GM18873 (cell line): ENCODE measurements around the gene ATF4.
A peak's percentile ranks its signal among the peaks of the same experiment; 100 is the strongest.
"Not testable (repeated sequence)": the region's sequence is repeated elsewhere in the genome, so short reads cannot be mapped to it uniquely, and the experiment has no call there.

ENCODE experiments used
- ATAC-seq: cut with Tn5 transposase; IDR thresholded peaks from one replicate; pipeline ENCODE4 v1.9.1; 2021; ENCODE audit warnings: mild to moderate bottlenecking, moderate library complexity, moderate number of reproducible peaks; ENCODE audit not compliant: unreplicated experiment, low FRiP score

ATF4 gene

DNA sequence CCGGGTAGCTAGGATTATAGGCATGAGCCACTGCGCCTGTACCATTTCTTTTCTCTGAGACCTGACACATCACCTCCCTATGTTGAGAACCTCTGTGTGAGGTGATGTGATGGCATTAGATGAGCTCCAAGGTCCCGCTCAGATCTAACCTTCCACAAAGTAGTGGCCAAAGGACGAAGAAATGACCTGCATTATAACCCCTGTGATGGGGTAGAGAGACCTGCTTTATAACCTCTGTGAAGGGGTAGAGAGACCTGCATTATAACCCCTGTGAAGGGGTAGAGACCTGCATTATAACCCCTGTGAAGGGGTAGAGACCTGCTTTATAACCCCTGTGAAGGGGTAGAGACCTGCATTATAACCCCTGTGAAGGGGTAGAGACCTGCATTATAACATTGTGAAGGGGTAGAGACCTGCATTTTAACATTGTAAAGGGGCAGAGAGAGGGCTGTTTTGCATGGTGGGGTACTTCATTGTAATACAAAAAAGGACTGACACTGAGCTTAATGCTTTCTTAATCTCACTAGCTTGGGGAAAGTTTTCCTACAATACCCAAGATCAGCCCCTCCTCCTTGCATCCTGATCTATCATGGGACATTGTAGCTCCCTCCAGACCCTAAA is 9.7 kb upstream of the ATF4 start:
- no peak for ATAC-seq

DNA sequence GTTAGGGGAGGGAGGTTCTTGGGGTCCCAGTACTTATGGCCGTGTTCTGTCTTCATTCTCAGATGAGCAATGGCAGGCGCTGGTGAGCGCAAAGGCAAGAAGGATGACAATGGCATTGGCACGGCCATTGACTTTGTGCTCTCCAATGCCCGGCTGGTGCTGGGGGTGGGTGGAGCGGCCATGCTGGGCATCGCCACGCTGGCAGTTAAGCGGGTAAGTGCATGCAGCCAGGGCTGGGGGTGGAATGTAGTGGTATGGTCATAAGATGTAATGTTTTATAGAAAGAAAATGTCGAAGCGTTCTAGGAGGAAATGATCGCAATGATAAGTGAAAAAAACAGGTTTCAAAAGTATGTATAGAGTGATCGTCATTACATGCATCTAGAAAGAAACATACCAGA is 9.1 kb upstream of the ATF4 start:
- ATAC-seq = no peak

DNA sequence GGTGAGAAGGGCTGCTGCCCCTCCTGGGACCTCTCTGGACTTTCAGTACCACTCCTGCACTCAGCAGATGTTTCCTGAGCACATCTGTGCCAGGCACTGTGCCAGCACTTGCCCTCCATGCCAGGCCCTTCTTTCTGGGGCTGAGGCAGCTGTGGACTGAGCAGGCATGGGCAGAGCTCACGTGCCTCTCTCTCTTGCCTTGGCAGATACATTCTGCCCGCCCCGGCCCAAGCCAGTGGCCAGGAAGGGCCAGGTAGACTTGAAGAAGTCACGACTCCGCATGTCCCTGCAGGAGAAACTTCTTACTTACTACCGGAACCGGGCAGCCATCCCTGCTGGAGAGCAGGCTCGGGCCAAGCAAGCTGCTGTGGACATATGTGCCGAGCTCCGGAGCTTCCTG is 8.3 kb upstream of the ATF4 start:
- ATAC-seq = no peak

DNA sequence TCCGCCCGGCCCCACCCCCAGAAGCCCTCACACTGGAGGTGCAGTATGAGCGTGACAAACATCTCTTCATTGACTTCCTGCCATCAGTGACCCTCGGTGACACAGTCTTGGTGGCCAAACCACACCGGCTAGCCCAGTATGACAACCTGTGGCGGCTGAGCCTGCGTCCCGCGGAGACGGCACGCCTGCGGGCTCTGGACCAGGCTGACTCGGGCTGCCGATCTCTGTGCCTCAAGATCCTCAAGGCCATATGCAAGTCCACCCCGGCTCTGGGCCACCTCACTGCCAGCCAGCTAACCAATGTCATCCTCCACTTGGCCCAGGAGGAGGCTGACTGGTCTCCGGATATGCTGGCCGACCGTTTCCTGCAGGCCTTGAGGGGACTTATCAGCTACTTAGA is 6.6 kb upstream of the ATF4 start:
- ATAC-seq = no peak

DNA sequence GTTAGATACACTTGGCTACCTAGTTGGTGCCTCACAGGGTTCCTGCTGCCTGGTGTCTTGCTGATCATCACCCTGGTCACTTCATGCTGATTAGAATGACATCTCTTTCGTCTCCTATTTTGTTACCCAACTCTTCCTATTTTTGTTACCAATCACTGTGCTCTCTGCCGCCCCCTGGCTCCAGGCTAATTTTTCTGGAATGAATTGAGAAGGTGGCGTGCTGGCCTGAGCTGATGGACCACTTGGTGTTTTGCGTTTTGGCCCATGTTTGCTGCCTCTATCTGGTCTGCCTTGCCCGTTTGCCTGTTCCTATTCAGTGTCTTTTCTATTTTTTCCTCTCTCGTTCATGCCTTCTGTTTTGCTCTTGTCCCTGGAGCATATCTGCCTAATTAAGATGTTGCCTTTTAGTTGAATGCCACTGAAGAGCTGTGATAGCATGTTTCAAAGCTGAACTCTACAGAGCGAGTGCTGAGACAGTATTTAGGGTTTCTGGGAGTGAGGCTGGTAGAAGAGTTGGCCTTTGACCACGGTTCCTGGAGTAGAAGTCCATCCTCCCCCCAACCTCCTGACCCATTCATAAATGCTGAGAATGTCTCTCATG is 5.9 kb upstream of the ATF4 start:
- no peak for ATAC-seq

DNA sequence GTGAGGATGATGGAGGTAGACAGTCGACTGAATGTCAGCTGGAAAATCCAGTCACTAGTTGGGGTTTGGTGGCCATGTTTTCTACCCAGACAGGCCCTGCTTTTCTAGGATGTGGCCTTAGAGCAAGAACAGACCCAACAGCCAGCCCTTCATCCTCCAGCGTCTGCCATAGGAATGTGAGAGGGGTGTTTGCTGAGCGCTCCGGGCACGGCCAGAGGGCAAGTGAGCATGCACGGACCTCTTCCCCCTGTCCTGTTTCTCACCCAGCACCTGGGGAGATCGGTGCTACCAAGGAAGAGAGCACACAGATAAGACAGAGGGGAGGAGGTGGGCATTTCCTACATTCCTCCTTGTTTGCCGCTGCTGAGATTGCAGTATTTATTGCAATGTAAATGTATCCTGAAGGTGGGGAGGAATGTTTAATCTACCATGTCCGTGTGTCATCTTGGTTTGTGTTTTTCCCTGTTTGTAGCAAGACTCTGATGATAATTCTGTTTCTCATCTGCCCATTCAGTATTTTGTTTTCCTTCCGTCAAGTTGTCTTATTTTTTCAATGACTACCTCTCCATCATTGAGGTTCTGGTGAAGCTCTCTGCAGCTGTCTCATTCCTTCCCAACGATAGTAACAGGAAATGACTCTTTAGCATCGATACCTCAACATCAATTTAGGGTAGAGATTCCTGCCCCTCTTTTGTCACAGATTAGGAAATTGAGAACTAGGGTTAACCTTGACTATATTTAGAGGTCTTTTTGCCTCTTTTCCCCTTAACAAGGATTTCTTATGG is 4.9 kb upstream of the ATF4 start:
- no peak for ATAC-seq

DNA sequence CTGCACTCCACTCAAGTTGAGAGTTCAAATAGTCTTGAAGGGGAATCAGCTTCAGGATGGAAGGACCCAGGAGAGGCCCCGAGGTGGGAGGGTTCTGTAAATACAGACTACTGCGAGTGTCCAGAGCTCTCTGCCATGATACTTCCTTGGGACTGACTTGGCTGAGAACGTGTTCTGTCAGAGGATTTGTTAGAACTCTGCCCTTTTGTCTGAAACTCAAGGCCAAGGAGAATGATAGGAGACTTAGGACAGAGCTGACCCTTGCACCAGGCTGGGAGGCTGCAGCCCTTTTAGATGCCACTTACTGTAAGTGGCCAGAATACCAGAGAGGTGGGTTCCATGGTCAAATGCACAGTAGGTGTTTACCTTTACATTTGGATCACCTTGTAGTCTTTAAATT is 2.9 kb upstream of the ATF4 start:
- ATAC-seq = no peak

DNA sequence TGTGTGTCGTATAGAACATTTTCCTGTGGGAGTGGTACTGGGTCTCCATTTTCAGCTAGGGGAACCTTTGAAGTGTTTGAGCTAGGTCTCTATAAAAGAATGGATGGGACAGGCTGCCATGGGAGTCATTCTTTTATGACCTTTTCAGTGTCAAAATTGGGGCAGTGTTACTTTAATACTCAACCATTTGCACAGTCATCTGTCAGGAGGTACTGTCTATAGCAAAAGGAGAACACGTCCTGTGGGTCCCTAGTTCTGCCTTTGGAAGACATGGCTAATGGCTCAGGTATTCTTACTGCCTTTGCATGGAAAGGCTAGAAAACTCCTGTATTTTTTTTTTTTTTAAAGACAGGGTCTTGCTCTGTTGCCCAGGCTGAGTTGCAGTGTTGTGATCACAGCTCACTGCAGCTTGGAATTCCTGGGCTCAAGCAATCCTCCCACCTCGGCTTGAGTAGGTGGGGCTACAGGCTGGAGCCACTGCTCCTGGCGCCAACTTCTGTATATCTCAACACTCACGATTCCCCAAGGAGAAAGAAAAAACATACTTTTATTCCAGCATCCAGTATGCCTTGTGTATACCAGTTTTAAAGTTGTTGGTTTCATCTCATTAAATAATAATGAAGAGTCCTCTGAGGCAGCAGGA is 2.1 kb upstream of the ATF4 start:
- no peak for ATAC-seq

DNA sequence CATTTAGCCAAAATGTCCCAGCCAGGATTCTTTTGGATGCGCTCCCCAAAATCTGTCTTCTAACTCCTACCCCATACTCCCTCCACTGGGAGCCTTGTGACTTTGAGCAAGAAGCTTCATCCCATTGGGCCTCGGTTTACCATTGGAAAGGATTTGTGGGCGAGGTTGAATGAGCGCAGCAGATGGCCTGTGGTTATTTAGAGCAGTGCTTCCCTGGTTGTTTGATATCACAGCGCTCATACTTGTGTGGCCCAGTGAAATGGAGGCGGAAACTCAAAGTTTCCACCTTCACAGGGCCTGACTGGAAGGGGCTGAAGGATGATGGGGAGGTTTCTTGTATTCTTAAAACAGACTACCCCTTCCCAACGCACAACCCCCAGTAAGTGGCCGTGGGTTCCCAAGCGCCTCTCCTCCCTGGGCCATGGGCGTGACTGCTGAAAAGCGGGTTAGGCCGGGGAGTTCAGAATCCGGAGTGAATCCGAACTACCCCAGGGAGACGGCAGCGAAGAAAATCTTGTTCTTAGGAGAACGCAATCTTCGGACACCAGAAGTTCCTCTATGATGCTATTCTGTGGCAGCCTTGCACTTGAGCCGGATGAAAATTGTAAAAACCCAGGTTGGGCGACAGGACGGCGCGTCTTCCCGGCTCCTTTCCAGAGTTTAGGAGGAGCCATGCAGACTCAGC is 1.2 kb upstream of the ATF4 start:
- ATAC-seq = no peak

DNA sequence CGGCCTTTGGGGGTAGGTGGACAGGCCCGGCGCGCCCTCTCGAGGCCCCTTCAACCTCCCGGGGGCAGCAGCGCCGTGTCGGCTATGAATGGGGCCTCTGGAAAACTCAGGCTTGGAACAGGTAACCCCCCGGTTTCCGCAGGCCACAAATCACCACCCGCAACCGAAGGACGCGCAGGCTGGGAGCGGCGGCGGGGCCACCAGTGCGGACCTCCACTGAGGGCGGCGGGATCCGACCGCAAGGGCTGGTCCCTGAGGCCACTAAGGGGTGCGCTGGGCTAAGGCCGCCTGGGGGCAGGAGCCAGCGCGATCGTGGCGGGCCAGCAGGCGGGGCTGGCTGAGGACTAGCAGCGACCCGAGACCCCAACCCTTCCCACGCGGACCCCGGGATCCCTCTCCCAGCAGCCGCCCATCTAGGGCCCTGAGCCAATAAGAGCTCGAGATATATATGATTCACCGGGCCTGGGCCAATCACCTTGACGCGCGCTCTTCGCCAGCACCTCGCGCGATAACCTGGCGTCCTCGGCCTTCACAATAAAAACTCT is 609 bp upstream of the ATF4 start:
- peak; percentile 69 for ATAC-seq

DNA sequence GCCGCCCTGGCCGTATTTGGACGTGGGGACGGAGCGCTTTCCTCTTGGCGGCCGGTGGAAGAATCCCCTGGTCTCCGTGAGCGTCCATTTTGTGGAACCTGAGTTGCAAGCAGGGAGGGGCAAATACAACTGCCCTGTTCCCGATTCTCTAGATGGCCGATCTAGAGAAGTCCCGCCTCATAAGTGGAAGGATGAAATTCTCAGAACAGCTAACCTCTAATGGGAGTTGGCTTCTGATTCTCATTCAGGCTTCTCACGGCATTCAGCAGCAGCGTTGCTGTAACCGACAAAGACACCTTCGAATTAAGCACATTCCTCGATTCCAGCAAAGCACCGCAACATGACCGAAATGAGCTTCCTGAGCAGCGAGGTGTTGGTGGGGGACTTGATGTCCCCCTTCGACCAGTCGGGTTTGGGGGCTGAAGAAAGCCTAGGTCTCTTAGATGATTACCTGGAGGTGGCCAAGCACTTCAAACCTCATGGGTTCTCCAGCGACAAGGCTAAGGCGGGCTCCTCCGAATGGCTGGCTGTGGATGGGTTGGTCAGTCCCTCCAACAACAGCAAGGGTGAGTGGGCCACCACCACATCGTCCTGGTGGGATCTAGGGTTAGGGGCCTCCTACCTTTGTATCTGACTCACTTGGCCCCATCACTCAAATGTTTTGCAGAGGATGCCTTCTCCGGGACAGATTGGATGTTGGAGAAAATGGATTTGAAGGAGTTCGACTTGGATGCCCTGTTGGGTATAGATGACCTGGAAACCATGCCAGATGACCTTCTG is 934 bp downstream of the ATF4 start:
- ATAC-seq = not testable (repeated sequence)

DNA sequence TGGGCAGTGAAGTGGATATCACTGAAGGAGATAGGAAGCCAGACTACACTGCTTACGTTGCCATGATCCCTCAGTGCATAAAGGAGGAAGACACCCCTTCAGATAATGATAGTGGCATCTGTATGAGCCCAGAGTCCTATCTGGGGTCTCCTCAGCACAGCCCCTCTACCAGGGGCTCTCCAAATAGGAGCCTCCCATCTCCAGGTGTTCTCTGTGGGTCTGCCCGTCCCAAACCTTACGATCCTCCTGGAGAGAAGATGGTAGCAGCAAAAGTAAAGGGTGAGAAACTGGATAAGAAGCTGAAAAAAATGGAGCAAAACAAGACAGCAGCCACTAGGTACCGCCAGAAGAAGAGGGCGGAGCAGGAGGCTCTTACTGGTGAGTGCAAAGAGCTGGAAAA is 1.7 kb downstream of the ATF4 start:
- not testable (repeated sequence) for ATAC-seq

DNA sequence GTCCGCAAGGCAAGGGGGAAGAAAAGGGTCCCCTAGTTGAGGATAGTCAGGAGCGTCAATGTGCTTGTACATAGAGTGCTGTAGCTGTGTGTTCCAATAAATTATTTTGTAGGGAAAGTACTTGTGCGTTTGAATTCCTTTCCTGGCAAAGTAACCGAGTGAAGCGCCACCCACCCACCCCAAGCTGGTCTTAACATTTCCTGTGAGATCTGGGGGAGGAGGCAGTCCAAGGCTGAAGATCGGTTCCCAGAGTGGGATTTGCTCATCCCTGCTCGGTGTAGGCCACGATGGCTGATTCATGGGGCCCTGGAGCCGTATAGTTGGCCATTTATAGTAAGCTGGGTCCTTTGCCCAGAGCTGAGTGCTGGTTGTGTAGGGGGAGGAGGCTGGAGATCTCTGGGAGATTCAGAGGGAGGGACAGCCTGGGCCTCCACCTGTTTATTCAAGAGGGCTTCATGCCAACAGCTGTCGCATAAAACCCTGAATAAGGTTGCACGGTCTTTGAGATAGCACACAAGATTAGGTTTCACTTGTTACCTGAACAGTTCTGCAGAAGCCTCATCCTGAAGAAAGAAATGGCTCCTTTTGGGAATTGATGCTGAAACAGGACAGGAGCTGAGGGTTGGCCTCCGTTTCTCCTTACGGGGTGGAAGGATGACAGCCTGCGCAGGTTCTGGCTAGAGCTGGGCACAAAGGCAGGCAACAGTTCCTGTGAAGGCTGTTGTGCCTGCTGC is 2.4 kb downstream of the ATF4 start:
- no peak for ATAC-seq

DNA sequence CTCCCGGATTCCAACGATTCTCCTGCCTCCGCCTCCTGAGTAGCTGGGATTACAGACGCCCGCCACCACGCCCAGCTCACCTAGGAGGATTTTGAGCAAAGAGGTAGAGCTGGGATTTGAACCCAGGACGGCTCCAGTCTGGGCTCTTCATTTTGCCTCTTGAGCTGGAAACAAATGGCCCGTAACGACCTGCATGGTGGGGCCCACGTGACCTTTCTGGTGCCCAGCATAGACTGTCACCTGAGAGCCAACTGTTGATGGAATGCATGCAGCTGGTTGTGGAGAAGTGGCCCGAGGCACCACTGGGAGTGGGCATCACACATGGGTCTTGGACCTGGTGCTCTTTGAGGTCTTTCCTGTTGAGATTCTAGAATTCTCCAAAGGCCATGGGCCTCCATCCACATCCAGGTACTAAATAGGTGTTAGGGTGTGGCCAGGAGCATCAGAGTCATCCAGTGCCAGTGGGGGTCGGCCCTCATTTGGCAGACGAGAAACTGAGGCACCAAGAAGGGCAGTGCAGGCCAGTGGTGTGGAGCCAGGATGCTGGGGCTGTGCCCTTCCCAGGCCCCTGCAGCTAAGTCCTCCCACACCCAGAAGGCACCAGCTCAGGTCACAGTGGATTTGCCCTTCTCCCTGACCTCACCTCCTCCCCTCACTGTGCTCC is 3.9 kb downstream of the ATF4 start:
- no peak for ATAC-seq

DNA sequence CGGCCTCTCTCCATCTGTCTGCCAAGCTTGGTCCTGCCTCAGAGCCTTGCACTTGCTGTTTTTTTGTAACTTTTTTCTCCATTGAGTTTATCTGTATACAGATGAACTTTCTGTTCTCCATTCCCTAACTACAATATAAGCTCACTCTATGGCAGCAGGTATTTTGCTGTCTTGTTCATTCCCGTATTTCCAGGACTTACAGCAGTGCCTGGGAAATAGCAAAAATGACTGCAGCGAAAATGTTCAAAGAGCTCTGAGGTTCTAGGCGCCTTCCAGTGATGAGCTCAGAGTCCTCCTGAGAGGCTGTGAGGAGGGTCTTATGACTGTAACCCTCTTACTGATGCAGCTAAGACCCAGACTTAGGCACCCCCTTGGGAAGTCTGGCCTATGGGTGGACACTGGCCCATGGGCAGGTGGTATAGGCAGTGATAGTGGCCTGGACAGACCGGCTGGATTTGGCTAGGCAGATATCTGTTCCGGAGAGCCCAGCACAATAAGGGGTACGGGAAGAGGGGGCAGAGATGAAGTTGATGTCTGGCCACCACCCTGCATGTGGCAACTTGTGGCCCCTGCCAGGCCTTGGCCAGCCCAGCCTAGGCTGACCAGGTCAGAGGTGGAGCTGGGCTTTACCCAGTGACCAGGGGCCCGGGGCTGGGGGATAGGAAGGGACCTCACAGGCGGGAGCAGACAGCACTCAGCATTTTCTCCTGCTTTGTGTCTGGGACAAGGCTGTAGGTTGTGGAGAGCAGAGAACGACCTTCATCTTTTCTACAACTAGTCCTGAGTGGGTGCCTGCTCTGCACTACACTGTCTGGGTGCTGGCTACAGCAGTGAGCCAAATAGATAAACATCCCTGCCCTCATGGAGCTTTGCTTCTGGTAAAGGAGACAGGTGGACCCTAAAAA is 4.6 kb downstream of the ATF4 start:
- ATAC-seq = no peak

DNA sequence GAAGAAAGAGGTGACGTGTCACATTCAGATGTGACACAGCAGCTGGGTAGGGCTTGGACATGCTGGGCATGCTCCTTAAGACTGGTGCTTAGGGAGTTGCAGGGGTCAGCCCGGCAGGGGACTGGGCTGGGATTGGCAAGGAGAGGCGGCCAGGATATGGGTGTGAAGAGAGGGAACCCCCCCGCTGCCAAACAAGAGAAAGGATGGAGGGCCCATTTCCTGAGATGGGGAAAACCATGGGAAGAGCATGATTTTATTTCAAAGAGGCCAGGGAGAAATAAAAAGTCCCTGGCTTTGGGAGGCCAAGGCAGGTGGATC is 5.3 kb downstream of the ATF4 start:
- ATAC-seq = no peak

DNA sequence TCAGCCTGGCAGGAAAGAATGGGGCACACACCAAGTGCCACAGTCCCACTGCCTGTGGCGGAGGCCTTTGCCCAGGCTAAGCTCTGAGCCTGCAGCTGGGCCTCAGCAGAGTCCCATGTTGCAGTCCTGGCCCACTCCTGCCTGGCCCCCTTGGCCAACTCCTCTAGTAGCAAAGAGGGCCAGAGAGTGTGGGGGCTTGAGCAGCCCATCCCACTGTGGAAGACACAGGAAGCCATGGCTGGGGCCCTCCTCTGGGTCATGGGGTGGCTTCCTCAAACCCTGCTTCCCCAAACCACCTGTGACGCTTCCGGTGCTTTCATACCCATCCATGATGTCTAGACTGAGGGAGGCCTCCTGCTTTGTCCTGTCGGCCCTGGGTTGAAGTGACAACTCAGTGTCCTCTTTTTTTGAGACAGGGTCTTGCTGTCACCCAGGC is 6.4 kb downstream of the ATF4 start:
- ATAC-seq = no peak

DNA sequence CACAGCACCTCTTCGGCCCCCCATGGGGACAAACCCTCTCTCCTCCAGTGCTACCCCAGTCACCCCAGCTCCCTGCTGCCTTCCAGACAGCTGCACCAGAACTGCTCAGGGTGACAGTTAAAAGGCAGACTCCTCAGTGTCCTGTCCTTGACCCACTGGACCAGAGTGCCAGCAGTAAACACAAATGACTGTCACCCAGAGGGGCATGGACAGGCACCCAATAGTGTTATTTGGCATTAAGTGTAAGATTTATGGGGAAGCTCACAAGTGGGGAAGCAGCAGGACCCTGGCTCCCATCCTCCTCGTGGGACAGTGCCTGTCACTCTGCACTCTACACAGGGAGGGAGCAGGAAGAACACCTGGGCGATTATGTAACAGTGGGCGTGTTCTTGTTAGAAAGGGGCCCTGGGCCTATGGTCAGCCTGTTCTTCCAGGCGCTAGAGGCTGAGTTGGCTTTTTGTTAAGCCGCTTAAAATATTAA is 7.2 kb downstream of the ATF4 start:
- ATAC-seq = no peak
